Bronchial epithelial cell (primary cell): ENCODE measurements around the gene PRCD. TPM values are rescaled to one million over a fixed set of nuclear protein-coding genes. Genes with fewer than 3 reads are reported as not detected.
"Not testable (repeated sequence)": the region's sequence is repeated elsewhere in the genome, so short reads cannot be mapped to it uniquely, and the experiment has no call there.

Experiments used
- DNase-seq: peaks from one replicate; pipeline ENCODE4 v3.0.0-alpha.2; 2010; ENCODE audit warnings: low read depth
- FAIRE-seq: peaks from 2 replicates; lab custom pipeline; 2011; peaks lifted over from hg19 to GRCh38; lab: Jason Lieb, UNC
- H3K27me3 ChIP-seq: 2 replicates; pipeline ENCODE4 v1.5.1; 2011; ENCODE audit warnings: low read length; ENCODE audit not compliant: control insufficient read depth, insufficient read depth
- H3K36me3 ChIP-seq: 2 replicates; pipeline ENCODE4 v1.5.1; 2011; ENCODE audit warnings: low read length; ENCODE audit not compliant: control insufficient read depth, insufficient read depth
- H3K4me3 ChIP-seq: 2 replicates; pipeline ENCODE4 v1.5.1; 2011; ENCODE audit warnings: mild to moderate bottlenecking, low read depth, low read length, control low read depth
- CTCF ChIP-seq: IDR thresholded peaks from 2 replicates; pipeline ENCODE4 v1.5.1; 2011; ENCODE audit warnings: mild to moderate bottlenecking, moderate library complexity, low read length, control low read depth, inconsistent platforms; ENCODE audit not compliant: insufficient read depth, severe bottlenecking
- total RNA-seq: library from RNA; depleted of rRNA; stranded (reverse); fragments of >200 nt; gene quantifications from 2 replicates; pipeline ENCODE4 v1.2.1, GENCODE V29; 2014

Gene PRCD
- total RNA-seq, 1 donor from 2014 or later, result not detected

GRCh38 chr17:76501827-76502307 lies 38.0 kb upstream of the PRCD start:
- no peak for DNase-seq
- no peaks in the 10 kb centered on the region for H3K27me3 ChIP-seq
- H3K4me3 ChIP-seq, result no peak overlapping the region
- TF ChIP-seq CTCF, result no peak
- FAIRE-seq, result no peak
- H3K36me3 ChIP-seq, result no peaks in the 10 kb centered on the region

- DNase-seq (no peak), FAIRE-seq (no peak)
- H3K27me3 ChIP-seq, result peaks cover under 1% of the 10 kb centered on the region
- no peak for TF ChIP-seq CTCF
- H3K4me3 ChIP-seq, result no peak overlapping the region
- H3K36me3 ChIP-seq, result no peaks in the 10 kb centered on the region
Observed at GRCh38 chr17:76502341-76503211, 37.3 kb upstream of the PRCD start.

- DNase-seq, result no peak
- no peak for TF ChIP-seq CTCF
- FAIRE-seq, result no peak
- Histone ChIP-seq H3K27me3 (peaks cover 4% of the 10 kb centered on the region), H3K4me3 (no peak overlapping the region), H3K36me3 (no peaks in the 10 kb centered on the region)
Observed at GRCh38 chr17:76504117-76504516, 35.7 kb upstream of the PRCD start.

- DNase-seq (peak; percentile 43), FAIRE-seq (no peak)
- Histone ChIP-seq H3K36me3 (no peaks in the 10 kb centered on the region), H3K4me3 (no peak overlapping the region), H3K27me3 (peaks cover 4% of the 10 kb centered on the region)
- TF ChIP-seq CTCF, result peak; percentile 93
Observed at GRCh38 chr17:76506408-76507345, 33.2 kb upstream of the PRCD start.

GRCh38 chr17:76508472-76509063 lies 31.3 kb upstream of the PRCD start:
- not testable (repeated sequence) for H3K4me3 ChIP-seq, H3K27me3 ChIP-seq, FAIRE-seq, DNase-seq, H3K36me3 ChIP-seq
